ENCODE results near the gene IGSF9B.

The IGSF9B gene

GRCh38 chr11:133921026-133921425, 35.7 kb downstream of the IGSF9B start:
- no peak for DNase-seq (ENCODE audit: low spot score)

DNA sequence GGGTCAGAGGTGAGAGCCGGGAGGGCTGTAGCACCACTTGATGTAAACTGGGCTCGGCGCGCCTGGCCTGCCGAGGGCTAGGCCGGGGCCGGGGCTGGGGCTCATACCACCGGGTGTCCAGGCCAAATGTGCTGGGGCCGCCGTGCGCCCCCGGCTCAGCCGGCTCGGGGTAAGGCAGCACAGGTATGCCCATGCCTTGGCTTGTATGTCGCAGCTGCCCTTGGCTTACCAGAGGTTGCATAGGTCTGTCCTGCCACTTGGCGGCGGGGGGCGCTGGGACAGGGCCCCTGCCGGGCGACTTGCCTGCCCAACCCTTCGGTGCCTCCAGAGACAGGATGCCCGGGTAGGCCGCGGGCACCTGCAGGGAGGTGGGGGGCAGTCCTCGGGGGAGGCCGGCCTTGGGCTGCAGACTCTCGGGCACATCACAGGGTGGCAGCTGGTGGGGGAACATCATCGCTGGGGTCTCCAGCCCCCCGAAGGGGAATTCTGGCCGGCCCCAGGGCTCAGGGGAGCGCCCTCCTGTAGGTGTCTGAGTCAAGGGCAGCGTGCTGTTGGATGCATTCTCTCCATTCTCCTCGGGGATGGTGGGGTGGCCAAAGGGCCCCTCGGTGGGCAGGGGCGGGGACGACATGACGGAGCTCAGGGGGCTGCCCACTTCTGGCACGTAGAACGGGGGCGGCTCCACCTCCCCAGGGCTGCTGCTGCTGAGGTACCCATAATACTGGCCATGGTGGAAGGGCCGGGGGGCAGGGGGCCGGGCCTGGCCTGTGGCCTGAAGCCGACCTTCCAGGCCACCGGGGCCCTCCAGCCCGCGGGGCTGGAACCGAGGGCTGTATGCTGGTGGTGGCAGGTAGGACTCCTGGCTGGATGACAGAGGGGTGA, 36.4 kb downstream of the IGSF9B start:
- DNase-seq (ENCODE audit: low spot score) = no peak

GRCh38 chr11:133919330-133920108, 37.2 kb downstream of the IGSF9B start:
- no peak for DNase-seq (ENCODE audit: low spot score)

GRCh38 chr11:133918608-133919260, 38.0 kb downstream of the IGSF9B start:
- no peak for DNase-seq (ENCODE audit: low spot score)

- DNase-seq (ENCODE audit: low spot score) = no peak
Observed at GRCh38 chr11:133917921-133918607, 38.7 kb downstream of the IGSF9B start.

DNA sequence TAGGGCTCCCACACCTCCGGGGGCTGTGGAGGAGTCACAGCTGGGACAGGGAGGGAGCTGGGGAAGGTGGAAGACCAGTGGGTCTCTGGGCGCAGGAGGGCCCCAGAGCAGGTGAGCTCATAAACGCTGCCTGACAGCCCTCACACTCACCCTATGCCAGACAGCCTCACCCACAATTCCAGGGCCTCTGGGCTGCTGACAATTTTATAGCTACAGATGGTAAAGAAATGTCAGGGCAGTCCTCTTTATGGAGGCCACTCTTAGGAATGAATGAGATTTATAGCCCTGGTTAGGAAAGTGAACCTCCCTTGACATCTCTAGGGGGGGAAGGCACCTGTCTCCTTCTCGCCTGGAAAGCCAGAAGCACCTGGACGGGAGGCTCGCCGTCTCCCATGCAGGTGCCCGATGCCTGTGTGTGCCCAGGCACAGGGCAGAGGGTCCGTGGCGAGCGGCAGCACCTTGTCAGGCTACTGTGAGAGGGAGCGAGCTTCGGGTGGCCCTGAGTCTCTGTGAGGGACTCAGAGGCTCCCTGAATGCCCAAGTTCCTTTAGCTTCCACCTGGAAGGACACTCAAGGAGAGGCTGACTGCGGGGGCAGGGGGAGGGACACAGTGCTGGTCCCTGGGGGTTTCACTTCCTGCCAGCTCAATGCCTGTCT, 39.9 kb downstream of the IGSF9B start:
- no peak for DNase-seq (ENCODE audit: low spot score)

- no peak for DNase-seq (ENCODE audit: low spot score)
Observed at GRCh38 chr11:133913761-133914160, 43.0 kb downstream of the IGSF9B start.

DNA sequence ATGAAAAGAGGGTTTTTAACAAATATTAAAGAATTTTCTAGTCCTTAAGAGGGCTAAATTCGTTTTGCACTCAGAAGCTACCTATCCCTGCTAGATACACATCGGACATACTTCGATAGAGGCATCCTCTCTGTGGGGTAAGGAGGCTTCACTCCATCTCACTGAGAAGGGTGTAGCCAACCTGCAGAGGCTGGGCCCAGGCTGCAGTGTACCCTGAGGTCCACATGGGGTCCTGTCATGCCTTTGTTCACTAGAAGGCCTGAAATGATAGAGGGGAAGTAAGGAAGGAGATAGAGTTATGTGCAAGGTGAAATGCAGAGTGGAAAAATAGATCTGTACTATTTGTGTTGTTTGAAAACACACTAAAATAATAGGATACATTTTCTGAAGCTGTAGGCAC, 45.6 kb downstream of the IGSF9B start:
- peak; percentile 20 for DNase-seq (ENCODE audit: low spot score)

- no peak for DNase-seq (ENCODE audit: low spot score)
Observed at GRCh38 chr11:133910101-133910500, 46.7 kb downstream of the IGSF9B start.

DNA sequence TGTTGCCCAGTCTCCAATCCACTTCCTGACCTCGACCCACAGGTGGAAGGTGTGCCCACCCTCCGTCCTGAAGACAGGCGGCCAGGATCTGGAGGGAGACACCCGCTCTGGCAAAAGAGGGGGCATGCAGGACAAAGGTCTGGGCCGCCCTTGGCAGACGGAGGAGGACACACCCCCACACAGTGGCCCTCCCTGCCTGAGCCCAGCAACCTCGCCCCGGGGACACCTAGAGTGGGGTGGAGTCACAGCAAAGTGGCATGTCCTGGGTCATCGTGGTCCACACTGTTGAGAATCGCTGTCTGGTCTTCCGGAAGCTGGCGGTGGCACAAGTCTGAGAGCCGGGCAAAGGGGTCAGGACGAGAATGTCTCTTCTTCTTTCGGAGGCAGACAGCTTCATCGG, 47.9 kb downstream of the IGSF9B start:
- no peak for DNase-seq (ENCODE audit: low spot score)

GRCh38 chr11:133907841-133908241, 48.9 kb downstream of the IGSF9B start:
- DNase-seq (ENCODE audit: low spot score) = no peak

GRCh38 chr11:133907216-133907615, 49.6 kb downstream of the IGSF9B start:
- DNase-seq (ENCODE audit: low spot score) = no peak

DNA sequence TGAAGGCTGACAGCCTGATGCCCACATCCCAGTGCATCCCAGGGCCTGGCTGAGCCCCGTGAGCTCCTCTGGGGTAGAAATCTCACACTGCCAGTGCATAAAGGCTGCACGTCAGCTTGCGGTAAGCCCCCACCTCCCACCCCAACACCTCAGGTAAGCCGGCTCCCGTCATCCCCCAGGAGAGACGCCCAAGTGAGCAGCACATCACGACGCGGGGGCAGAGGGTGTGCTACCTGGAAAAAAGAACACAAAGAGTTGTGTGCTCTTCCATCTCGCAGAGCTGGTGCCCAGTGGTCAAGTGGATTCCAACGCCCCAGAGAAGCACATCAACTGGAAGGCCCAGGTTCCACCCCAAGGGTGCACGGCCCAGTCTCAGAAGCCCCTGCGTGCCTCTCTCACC, 50.0 kb downstream of the IGSF9B start:
- DNase-seq (ENCODE audit: low spot score) = no peak

GRCh38 chr11:133906241-133906640, 50.5 kb downstream of the IGSF9B start:
- DNase-seq (ENCODE audit: low spot score) = no peak

GRCh38 chr11:133905677-133906156, 51.1 kb downstream of the IGSF9B start:
- DNase-seq (ENCODE audit: low spot score) = no peak

DNA sequence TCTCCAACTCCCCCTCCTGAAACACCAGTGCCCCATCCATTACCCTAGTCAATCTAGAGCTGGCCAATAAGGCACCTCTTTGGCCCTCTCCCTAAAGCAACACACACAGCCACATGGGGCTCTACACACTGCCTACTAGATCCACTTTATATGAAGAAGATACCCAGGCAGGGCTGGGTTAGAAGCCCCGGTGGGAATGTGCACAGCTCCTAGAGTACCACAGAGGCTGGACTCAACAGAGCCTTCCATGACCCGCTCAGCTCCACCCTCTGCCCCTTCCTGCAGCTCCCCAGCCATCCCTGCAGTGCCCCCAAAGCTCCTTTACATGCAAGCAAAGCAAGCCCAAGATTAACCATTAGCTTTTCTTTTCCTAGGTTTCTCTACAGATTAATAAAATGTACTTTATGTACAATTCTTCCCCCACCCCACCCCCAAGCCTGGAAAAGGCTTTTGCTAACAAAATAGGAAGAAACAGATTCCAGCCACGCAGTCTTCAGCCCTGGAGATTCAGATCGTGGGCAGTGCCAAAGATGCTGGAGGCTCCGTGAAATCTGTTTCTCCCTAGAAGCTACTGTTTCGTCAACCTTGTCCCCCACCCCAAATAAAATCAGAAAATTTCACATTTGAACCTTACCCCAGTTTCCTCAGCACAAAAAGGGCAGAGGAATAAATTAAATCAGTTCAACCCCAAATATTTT, 51.8 kb downstream of the IGSF9B start:
- DNase-seq (ENCODE audit: low spot score) = no peak

- DNase-seq (ENCODE audit: low spot score) = no peak
Observed at GRCh38 chr11:133903875-133904817, 52.6 kb downstream of the IGSF9B start.

GRCh38 chr11:133903056-133903455, 53.7 kb downstream of the IGSF9B start:
- DNase-seq (ENCODE audit: low spot score) = no peak

GRCh38 chr11:133902506-133902905, 54.3 kb downstream of the IGSF9B start:
- no peak for DNase-seq (ENCODE audit: low spot score)

DNA sequence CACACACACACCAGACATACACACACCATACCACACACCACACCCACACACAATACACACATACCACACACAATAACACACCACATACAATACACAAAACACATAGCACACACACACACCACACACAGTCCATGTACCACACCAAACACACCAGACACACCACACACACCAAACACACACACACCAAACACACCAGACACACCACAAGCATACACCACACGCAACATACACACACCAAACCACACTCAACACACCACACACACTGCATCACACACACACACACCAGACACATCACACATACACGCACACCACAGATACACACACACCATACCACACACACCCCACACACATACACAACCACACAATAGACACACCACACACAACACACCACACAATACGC, 54.8 kb downstream of the IGSF9B start:
- DNase-seq (ENCODE audit: low spot score) = no peak

Measured in RKO (cell line).